MM.1S (cell line): ENCODE results near the gene TPM4.

ENCODE experiments used
- DNase-seq: peaks from one replicate; pipeline ENCODE4 v3.0.0-alpha.2; 2015
- H2AFZ ChIP-seq: fragments of 300-600 bp; sonication (generic); 2 replicates; pipeline ENCODE4 v1.6.0; 2016; ENCODE audit warnings: antibody characterized with exemption, low read length
- H3F3A ChIP-seq: fragments of 300-600 bp; sonication (generic); 2 replicates; pipeline ENCODE4 v1.6.1; 2016; ENCODE audit warnings: mild to moderate bottlenecking, antibody characterized with exemption, low read length, moderate library complexity, mixed read lengths; ENCODE audit not compliant: insufficient read depth
- H3K27ac ChIP-seq: fragments of 300-600 bp; sonication (generic); 2 replicates; pipeline ENCODE4 v1.5.1; 2016; ENCODE audit warnings: mild to moderate bottlenecking, low read length
- H3K27me3 ChIP-seq: fragments of 300-600 bp; sonication (generic); replicated peaks from 2 replicates; pipeline ENCODE4 v1.6.0; 2016; ENCODE audit warnings: low read length; ENCODE audit not compliant: insufficient read depth
- H3K36me3 ChIP-seq: fragments of 300-600 bp; sonication (generic); replicated peaks from 2 replicates; pipeline ENCODE4 v1.6.1; 2016; ENCODE audit warnings: mild to moderate bottlenecking, low read length, mixed read lengths; ENCODE audit not compliant: insufficient read depth
- H3K4me1 ChIP-seq: fragments of 300-600 bp; sonication (generic); 2 replicates; pipeline ENCODE4 v1.6.1; 2016; ENCODE audit warnings: low read length, mixed read lengths
- H3K4me2 ChIP-seq: fragments of 300-600 bp; sonication (generic); 2 replicates; pipeline ENCODE4 v1.6.0; 2016; ENCODE audit warnings: low read depth, low read length
- H3K4me3 ChIP-seq: fragments of 300-600 bp; sonication (generic); 2 replicates; pipeline ENCODE4 v1.5.1; 2016; ENCODE audit warnings: low read length, mixed read lengths
- H3K79me2 ChIP-seq: fragments of 300-600 bp; sonication (generic); 2 replicates; pipeline ENCODE4 v1.6.1; 2016; ENCODE audit warnings: mixed run types, low read length, mixed read lengths
- H3K9ac ChIP-seq: fragments of 300-600 bp; sonication (generic); 2 replicates; pipeline ENCODE4 v1.6.1; 2016; ENCODE audit warnings: low read length, mixed read lengths
- H3K9me2 ChIP-seq: fragments of 300-600 bp; sonication (generic); replicated peaks from 2 replicates; pipeline ENCODE4 v1.6.1; 2016; ENCODE audit warnings: mild to moderate bottlenecking, low read length, mixed read lengths; ENCODE audit not compliant: insufficient read depth
- H3K9me3 ChIP-seq: fragments of 300-600 bp; sonication (generic); replicated peaks from 2 replicates; pipeline ENCODE4 v1.6.1; 2016; ENCODE audit warnings: mild to moderate bottlenecking, low read length, mixed read lengths; ENCODE audit not compliant: insufficient read depth
- H4K20me1 ChIP-seq: fragments of 300-600 bp; sonication (generic); 2 replicates; pipeline ENCODE4 v1.6.1; 2016; ENCODE audit warnings: mild to moderate bottlenecking, low read length, moderate library complexity, mixed read lengths; ENCODE audit not compliant: insufficient read depth
- EZH2 ChIP-seq: fragments of 300-600 bp; sonication (generic); optimal IDR thresholded peaks from 2 replicates; pipeline ENCODE3; 2017; ENCODE audit warnings: low read depth, mild to moderate bottlenecking, antibody characterized with exemption, low read length, mixed read lengths
- EZH2phosphoT487 ChIP-seq: fragments of 300-600 bp; sonication (generic); IDR thresholded peaks from 2 replicates; pipeline ENCODE4 v1.6.1; 2018; ENCODE audit warnings: antibody characterized with exemption, low read length
- TF ChIP-seq, protein P1 (sequence below): fragments of 300-600 bp; sonication (generic); IDR thresholded peaks from 2 replicates; pipeline ENCODE4 v1.5.1; 2016; ENCODE audit warnings: antibody characterized with exemption, low read length, mixed read lengths

The TPM4 gene

DNA sequence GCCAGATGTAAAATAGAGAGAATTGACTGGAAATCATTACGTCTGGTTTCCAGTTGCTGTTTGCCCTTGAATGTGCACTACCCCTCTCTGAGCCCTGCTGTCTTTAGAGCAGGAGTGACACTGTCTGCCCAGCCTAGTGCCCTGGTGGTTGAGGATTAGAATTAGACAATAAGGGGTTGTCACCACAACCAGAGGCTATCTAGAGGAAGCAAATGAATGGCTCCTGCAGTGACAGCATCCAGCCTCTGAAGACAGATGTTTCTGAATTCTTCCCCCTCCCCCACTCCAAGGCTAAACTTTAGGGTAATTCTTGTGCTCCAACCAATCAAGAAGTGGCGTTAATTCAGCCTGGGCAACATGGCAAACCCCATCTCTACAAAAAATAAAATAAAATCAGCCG is 37.4 kb downstream of the TPM4 start:
- peaks cover 56% of the 10 kb centered on the region for H3F3A ChIP-seq
- no peaks in the 10 kb centered on the region; the same call in 1 of the 2 replicates for H3K36me3 ChIP-seq
- peak overlapping the region; percentile 71; the same call in 1 of the 2 replicates for H3K27ac ChIP-seq
- no peak overlapping the region for H3K9ac ChIP-seq
- H3K4me3 ChIP-seq = no peak overlapping the region
- no peaks in the 10 kb centered on the region for H3K9me2 ChIP-seq
- TF ChIP-seq EZH2phosphoT487 = no peak
- TF ChIP-seq, protein P1, sequence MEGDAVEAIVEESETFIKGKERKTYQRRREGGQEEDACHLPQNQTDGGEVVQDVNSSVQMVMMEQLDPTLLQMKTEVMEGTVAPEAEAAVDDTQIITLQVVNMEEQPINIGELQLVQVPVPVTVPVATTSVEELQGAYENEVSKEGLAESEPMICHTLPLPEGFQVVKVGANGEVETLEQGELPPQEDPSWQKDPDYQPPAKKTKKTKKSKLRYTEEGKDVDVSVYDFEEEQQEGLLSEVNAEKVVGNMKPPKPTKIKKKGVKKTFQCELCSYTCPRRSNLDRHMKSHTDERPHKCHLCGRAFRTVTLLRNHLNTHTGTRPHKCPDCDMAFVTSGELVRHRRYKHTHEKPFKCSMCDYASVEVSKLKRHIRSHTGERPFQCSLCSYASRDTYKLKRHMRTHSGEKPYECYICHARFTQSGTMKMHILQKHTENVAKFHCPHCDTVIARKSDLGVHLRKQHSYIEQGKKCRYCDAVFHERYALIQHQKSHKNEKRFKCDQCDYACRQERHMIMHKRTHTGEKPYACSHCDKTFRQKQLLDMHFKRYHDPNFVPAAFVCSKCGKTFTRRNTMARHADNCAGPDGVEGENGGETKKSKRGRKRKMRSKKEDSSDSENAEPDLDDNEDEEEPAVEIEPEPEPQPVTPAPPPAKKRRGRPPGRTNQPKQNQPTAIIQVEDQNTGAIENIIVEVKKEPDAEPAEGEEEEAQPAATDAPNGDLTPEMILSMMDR = peak; percentile 19
- peak overlapping the region; percentile 22; the same call in 1 of the 2 replicates for H3K4me2 ChIP-seq
- peaks cover 62% of the 10 kb centered on the region for H3K4me1 ChIP-seq
- peaks cover 62% of the 10 kb centered on the region for H3K79me2 ChIP-seq
- no peaks in the 10 kb centered on the region for H3K27me3 ChIP-seq
- DNase-seq = peak; percentile 67
- no peaks in the 10 kb centered on the region for H3K9me3 ChIP-seq
- no peaks in the 10 kb centered on the region for H4K20me1 ChIP-seq
- no peak overlapping the region for H2AFZ ChIP-seq

DNA sequence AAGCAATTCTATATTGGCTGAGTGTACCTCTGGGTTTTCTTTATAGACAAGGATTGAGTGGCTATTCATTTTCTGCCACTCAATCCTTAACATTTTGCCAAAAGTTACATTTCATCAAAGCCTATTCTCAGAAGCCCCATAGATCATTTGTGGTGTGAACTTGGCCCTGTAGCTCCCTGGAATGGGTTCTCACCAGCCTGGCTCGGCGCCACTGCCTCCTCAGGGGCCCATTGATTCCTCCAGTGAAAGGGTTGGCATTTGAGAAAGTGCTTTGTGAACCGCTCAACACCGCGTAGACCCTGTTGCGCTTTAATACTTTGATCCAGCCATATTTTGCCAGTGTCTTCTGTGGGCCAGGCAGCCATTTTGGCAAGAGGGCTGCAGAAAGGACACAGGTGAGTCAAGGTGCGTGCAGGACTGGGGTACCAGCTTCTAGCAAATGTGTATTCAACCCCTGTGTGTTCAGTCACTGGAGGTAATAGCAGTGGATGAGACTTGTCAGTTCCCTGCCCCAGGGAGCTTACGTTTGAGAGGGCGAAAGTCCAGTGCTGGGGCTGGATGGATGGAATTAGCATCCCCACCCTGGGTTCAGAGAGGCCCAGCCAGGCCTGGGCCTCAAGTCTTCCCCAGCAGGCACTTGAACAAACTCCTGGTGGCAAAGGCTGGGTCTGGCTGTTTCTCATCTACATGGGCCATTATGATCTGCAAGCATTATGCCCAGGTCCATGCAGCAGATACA is 39.2 kb downstream of the TPM4 start:
- peak overlapping the region; percentile 4; the same call in 1 of the 2 replicates for H3K9ac ChIP-seq
- H4K20me1 ChIP-seq = no peaks in the 10 kb centered on the region
- H3K4me2 ChIP-seq = peak overlapping the region; percentile 34; the same call in 1 of the 2 replicates
- no peaks in the 10 kb centered on the region for H3K9me3 ChIP-seq
- H2AFZ ChIP-seq = no peak overlapping the region
- no peak overlapping the region for H3K4me3 ChIP-seq
- no peaks in the 10 kb centered on the region; the same call in 1 of the 2 replicates for H3K36me3 ChIP-seq
- peak overlapping the region; percentile 96; the same call in 1 of the 2 replicates for H3K27ac ChIP-seq
- peaks cover 75% of the 10 kb centered on the region for H3K4me1 ChIP-seq
- TF ChIP-seq, protein P1 = no peak
- TF ChIP-seq EZH2phosphoT487 = no peak
- TF ChIP-seq EZH2 = no peak
- no peak for DNase-seq
- H3K9me2 ChIP-seq = no peaks in the 10 kb centered on the region
- no peaks in the 10 kb centered on the region for H3K27me3 ChIP-seq
- peaks cover 69% of the 10 kb centered on the region for H3F3A ChIP-seq
- peaks cover 69% of the 10 kb centered on the region for H3K79me2 ChIP-seq

DNA sequence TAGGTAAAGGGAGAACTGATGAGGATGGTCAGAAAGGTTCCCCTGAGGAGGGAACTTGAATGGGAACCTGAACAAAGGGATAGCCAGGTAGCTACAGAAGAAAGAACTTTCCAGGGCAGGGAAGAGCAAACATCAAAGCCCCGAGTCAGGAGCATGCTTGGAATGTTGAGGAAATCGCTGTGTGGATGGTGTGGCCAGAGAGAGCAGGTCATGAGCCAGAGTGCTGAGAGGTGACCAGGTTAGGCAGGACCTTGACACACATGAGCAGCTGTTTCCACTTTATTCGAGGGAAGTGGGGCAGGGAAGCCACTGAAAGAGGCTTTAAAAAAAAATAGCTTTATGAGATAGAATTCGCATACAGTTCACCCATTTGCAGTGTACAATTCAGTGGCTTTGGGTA is 39.8 kb downstream of the TPM4 start:
- Histone ChIP-seq H2AFZ (no peak overlapping the region), H3K4me1 (peaks cover 69% of the 10 kb centered on the region), H3K36me3 (no peaks in the 10 kb centered on the region; the same call in 1 of the 2 replicates), H3K27me3 (no peaks in the 10 kb centered on the region), H3K9ac (peak overlapping the region; percentile 4; the same call in 1 of the 2 replicates), H3K79me2 (peaks cover 75% of the 10 kb centered on the region), H3F3A (peaks cover 67% of the 10 kb centered on the region), H4K20me1 (no peaks in the 10 kb centered on the region), H3K4me2 (peak overlapping the region; percentile 34; the same call in 1 of the 2 replicates), H3K9me2 (no peaks in the 10 kb centered on the region), H3K4me3 (no peak overlapping the region), H3K9me3 (no peaks in the 10 kb centered on the region), H3K27ac (peak overlapping the region; percentile 96; the same call in 1 of the 2 replicates)
- DNase-seq = no peak
- TF ChIP-seq, protein P1 = no peak
- TF ChIP-seq EZH2phosphoT487 (no peak), EZH2 (no peak)
